Large intestine (tissue), 3 donors: Measurements from ENCODE around the gene GRB14. TPM values are rescaled to one million over a fixed set of nuclear protein-coding genes. Genes with fewer than 3 reads are reported as not detected.

Source experiments
- DNase-seq, 2 donors: peaks; one replicate each; pipeline versions ENCODE4 v3.0.0 to v3.0.0-alpha.2; 2013
- H3K27ac ChIP-seq: one replicate; pipeline ENCODE4 v1.5.1; 2013; ENCODE audit warnings: low read length
- H3K27me3 ChIP-seq: 2 replicates; pipeline ENCODE4 v1.6.1; 2013; ENCODE audit warnings: low read length; ENCODE audit not compliant: control insufficient read depth, insufficient read depth
- H3K36me3 ChIP-seq: 2 replicates; pipeline ENCODE4 v1.6.1; 2013; ENCODE audit warnings: low read length; ENCODE audit not compliant: control insufficient read depth, insufficient read depth
- H3K4me1 ChIP-seq: one replicate; pipeline ENCODE4 v1.6.1; 2013; ENCODE audit warnings: low read length; ENCODE audit not compliant: control insufficient read depth, insufficient read depth
- H3K4me3 ChIP-seq: one replicate; pipeline ENCODE4 v1.5.1; 2013; ENCODE audit warnings: low read length
- H3K9me3 ChIP-seq: one replicate; pipeline ENCODE4 v1.6.1; 2013; ENCODE audit warnings: mild to moderate bottlenecking, low read depth, low read length, moderate library complexity; ENCODE audit not compliant: control insufficient read depth
- WGBS: methylation state at CpG from one replicate; pipeline ENCODE4 v1.1.5; 2013; ENCODE audit warnings: low lambda C conversion rate; ENCODE audit not compliant: insufficient coverage; 5-methylcytosine and 5-hydroxymethylcytosine counted together
- polyA plus RNA-seq: library from polyadenylated mRNA; unstranded; fragments of 120-200 nt; gene quantifications from one replicate; pipeline ENCODE4 v1.2.1, GENCODE V29; 2013

Gene GRB14
- polyA plus RNA-seq, 1 donor, result 8.7 TPM

DNA sequence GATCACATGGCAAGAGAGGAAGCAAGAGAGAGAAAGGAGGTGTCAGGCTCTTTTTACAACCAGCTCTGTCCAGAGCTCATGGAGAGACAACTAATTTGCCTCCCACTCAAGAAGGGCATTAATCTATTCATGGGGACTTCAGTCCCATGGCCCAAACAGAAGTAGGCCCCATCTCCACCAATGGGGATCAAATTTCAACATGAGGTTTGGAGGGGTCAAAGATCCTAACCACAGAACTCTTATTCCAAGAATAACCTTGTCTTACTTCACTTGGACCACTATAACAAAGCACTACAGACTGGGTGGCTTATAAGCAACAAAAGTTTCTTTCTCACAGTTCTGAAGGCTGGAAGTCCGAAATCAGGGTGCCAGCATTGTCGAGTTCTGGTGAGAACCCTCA is 31.8 kb downstream of the GRB14 start:
- Histone ChIP-seq H3K4me3 (no peak overlapping the region), H3K27ac (no peak overlapping the region), H3K9me3 (no peaks in the 10 kb centered on the region), H3K36me3 (no peaks in the 10 kb centered on the region), H3K4me1 (no peaks in the 10 kb centered on the region), H3K27me3 (no peaks in the 10 kb centered on the region)
- DNase-seq, result no peak
- WGBS, result no CpG with 5 or more reads among the region's 2 CpGs

DNA sequence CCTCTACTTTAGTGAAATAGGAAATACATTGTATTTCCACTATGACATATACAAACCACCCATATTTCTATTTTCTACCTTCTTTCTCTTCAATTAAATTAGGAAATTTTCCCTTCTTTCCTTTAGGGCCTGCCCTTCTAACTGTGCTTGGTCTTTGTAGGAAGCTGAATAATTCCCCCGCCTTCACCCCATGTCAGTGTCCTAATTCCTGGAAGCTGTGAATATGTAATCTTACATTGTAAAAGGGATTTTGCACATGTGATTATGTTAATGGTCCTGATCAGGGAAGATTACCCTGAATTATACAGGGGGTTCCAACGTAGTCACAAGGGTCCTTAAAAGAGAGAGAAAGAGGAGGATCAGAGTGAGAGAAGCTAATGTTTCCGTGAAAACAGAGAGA is 40.2 kb downstream of the GRB14 start:
- H3K4me3 ChIP-seq, result no peak overlapping the region
- H3K27ac ChIP-seq, result no peak overlapping the region
- H3K36me3 ChIP-seq, result no peaks in the 10 kb centered on the region
- H3K9me3 ChIP-seq, result no peaks in the 10 kb centered on the region
- DNase-seq, result no peak
- H3K27me3 ChIP-seq, result no peaks in the 10 kb centered on the region
- no peaks in the 10 kb centered on the region for H3K4me1 ChIP-seq
- 70% methylated on average over 2 of the region's 3 CpGs for WGBS

DNA sequence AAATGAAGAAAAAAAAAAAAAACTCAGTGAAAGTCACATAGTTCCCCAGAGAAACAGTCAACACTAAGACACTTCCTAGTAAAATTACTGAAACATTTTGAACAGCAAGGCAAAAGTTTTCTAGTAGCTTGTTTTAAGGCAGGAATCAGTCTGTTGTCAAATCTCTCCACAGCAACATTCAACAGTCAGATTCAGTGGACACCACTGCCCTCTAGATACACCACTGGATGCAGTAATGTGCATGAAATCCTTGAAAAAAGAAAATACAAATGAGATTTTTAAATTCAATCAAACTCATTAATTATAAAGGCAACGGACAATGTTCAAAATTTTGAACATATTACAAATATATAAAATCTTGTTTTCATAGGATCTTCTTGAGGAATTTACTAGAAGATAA is 46.4 kb downstream of the GRB14 start:
- Histone ChIP-seq H3K4me1 (no peaks in the 10 kb centered on the region), H3K4me3 (no peak overlapping the region), H3K9me3 (no peaks in the 10 kb centered on the region), H3K36me3 (no peaks in the 10 kb centered on the region), H3K27me3 (no peaks in the 10 kb centered on the region), H3K27ac (no peak overlapping the region)
- DNase-seq, result no peak
- 92% methylated on average over 1 of the region's 1 CpG for WGBS

DNA sequence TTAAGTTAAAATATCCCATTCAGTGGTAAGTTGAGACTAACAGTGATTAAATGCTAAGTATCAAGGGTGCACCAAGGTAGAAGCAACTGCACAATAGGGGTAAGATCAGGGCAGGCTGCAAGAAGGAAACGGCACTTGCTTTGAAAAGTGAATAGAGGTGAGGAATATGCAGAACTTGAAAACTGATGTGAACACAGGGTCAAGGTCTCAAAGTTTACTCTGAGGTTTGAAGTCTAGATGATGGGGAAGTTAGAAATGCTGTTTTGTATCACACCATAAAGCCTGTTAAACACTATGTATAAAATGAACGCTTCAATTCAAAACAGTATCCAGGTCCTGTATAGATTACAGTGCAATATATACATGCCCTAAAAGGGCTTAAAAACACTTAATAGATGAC is 50.8 kb downstream of the GRB14 start:
- H3K27ac ChIP-seq, result no peak overlapping the region
- no peak overlapping the region for H3K4me3 ChIP-seq
- H3K36me3 ChIP-seq, result no peaks in the 10 kb centered on the region
- no peaks in the 10 kb centered on the region for H3K9me3 ChIP-seq
- WGBS, result 14% methylated on average over 1 of the region's 2 CpGs
- H3K27me3 ChIP-seq, result no peaks in the 10 kb centered on the region
- no peak for DNase-seq
- no peaks in the 10 kb centered on the region for H3K4me1 ChIP-seq

DNA sequence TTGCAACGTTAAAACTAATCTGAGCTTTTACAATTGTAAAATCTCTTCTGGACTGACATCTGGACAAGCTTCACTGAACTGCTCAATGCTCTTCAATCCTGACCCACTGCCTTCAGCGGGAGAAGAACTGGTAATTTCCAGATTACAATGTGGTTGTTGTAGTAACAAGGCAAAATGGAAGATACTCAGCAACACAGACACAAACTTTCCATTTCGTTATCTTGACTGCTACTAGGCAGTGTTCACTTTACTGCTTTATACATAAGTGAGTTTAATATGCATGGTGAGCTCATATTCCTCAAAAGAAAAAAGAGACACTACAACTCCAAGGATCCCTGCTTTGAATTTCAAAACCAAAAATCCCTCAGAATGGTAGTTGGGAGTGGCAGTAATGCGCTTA is 51.9 kb downstream of the GRB14 start:
- 86% methylated on average over 3 of the region's 4 CpGs for WGBS
- Histone ChIP-seq H3K27me3 (no peaks in the 10 kb centered on the region), H3K27ac (no peak overlapping the region), H3K36me3 (no peaks in the 10 kb centered on the region), H3K4me1 (no peaks in the 10 kb centered on the region), H3K4me3 (no peak overlapping the region), H3K9me3 (no peaks in the 10 kb centered on the region)
- no peak for DNase-seq

DNA sequence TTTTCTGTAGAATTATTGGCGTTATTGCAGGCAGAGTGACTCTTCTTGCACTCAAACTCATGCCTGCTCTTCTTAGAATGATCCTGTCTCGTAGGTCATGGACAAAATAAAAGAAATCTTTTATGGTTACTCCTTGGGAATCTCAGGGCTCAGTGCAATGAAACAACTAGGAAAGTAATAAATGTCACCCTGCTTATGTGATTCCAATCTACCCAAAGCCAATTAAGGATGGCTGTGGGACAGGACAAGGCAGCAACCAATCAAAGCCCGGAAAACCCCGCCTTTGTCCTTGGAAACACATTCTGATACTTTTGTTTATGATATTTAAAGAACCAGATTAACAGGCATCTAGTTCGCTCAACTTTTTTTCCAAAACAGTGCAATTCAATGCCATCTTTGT is 53.0 kb downstream of the GRB14 start:
- Histone ChIP-seq H3K9me3 (no peaks in the 10 kb centered on the region), H3K27ac (no peak overlapping the region), H3K4me3 (no peak overlapping the region), H3K36me3 (no peaks in the 10 kb centered on the region), H3K4me1 (no peaks in the 10 kb centered on the region), H3K27me3 (no peaks in the 10 kb centered on the region)
- no peak for DNase-seq
- WGBS, result 83% methylated on average over 2 of the region's 5 CpGs

DNA sequence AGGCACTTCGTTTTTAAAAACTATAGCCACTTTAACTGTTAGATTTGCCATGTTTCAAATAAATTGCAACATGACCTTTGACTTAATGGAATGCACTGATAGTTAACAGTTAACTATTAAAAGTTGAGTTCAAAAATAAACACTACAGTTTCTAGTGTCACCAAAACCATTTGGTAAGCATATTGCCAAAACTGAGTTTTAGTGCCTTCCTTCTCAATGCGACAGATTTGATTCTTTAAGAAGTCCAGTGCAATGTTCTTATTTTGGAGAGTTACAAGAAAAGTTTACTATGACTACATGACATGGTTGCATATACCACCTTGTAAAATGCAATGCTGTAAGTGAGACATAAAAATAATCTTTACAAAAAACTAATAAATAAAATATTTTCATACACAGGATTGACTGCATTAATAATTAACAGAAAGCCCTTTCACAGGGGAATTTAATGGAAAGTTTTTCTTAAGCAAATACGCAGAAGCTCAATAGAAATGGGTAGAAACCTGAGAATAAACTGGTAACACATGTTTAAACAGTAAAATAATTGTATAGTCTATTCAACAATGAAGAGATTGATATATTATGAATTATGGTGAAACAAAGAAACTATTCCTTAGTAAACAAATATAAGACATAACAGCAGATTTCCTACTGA is 53.8 kb downstream of the GRB14 start:
- no peaks in the 10 kb centered on the region for H3K27me3 ChIP-seq
- no peak for DNase-seq
- no peaks in the 10 kb centered on the region for H3K36me3 ChIP-seq
- H3K9me3 ChIP-seq, result no peaks in the 10 kb centered on the region
- H3K27ac ChIP-seq, result no peak overlapping the region
- WGBS, result 66% methylated on average over 2 of the region's 3 CpGs
- no peaks in the 10 kb centered on the region for H3K4me1 ChIP-seq
- no peak overlapping the region for H3K4me3 ChIP-seq

DNA sequence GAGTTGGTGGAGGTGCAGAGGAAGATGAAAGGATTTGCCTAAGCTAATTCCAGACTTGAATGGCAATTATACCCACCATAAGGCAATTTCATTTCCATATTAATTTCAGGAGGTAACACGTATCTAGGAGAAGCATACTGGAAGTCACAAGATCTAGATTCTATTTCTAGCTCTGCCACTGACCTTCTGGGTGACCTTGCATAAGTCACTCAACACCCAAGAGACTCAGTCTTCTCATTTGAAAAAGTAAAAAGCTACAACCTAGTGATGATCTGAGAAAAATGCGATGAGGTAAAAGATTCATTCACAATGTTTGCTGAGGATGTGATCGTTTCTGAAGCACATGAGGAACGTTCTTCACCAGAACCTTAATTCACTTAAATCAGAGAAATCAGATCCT is 55.9 kb downstream of the GRB14 start:
- Histone ChIP-seq H3K4me1 (no peaks in the 10 kb centered on the region), H3K9me3 (no peaks in the 10 kb centered on the region), H3K27me3 (no peaks in the 10 kb centered on the region), H3K27ac (no peak overlapping the region), H3K36me3 (no peaks in the 10 kb centered on the region), H3K4me3 (no peak overlapping the region)
- no CpG with 5 or more reads among the region's 4 CpGs for WGBS
- no peak for DNase-seq

DNA sequence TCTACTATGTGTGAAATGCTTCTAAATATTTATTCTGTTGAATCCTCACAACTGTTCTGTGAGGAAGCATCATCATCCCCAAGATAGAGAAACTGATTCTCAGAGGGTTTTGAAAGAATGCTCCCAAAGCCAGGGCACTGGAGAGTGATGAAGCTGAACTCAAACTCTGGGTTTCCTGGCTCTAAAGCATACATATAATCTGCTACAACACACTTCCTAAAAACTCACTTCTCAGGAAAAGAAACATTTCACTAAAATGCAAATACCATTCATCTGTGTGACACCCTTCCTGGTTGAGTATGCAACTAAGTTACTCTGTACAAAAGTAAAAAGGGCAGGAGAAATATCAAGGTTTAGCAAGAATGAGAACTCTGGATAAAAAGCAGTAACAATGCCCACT is 58.6 kb downstream of the GRB14 start:
- H3K4me1 ChIP-seq, result no peaks in the 10 kb centered on the region
- H3K27ac ChIP-seq, result no peak overlapping the region
- no peak overlapping the region for H3K4me3 ChIP-seq
- DNase-seq, result no peak
- no peaks in the 10 kb centered on the region for H3K9me3 ChIP-seq
- H3K27me3 ChIP-seq, result no peaks in the 10 kb centered on the region
- no peaks in the 10 kb centered on the region for H3K36me3 ChIP-seq

DNA sequence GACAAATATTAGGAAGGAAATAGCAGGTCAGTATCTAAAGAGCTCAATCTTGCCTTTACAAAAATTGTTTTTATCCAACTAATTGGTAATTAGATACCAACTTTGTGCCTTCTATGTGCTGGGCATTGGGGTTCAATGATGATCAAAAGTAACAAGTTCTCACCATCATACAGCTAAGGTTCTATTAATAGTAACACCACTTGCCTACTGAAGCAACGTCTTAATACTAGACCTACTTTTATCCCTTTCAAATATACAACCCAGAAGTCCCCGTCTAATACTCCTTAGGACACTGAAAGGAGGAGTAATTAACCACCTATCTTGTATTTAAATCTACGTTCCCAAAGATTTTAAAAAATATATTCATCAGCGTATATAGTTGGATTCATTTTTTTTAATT is 59.3 kb downstream of the GRB14 start:
- 87% methylated on average over 3 of the region's 4 CpGs for WGBS
- no peaks in the 10 kb centered on the region for H3K36me3 ChIP-seq
- no peak overlapping the region for H3K27ac ChIP-seq
- H3K4me3 ChIP-seq, result no peak overlapping the region
- no peaks in the 10 kb centered on the region for H3K9me3 ChIP-seq
- no peaks in the 10 kb centered on the region for H3K27me3 ChIP-seq
- H3K4me1 ChIP-seq, result no peaks in the 10 kb centered on the region
- DNase-seq, result no peak

DNA sequence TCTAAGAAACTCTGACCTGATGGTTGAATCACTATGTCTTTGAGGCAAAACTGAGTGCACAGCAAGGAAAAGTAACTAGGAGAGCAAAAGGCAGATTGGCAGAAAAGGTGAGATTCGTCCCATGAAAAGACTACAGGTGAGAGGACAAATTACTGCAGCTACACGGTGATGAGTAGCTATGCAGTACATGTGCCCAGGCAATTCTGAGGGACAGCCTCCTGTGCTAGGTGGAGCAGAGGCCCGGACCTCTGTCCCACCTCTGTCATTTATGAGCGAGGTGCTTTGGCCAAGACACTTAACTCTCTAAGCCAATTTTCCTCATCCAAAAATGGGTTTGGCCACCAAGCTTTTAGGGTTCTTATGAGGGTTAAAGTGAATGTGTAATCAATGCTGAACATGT is 59.9 kb downstream of the GRB14 start:
- no peaks in the 10 kb centered on the region for H3K4me1 ChIP-seq
- no CpG with 5 or more reads among the region's 4 CpGs for WGBS
- no peak for DNase-seq
- H3K4me3 ChIP-seq, result no peak overlapping the region
- no peak overlapping the region for H3K27ac ChIP-seq
- no peaks in the 10 kb centered on the region for H3K27me3 ChIP-seq
- no peaks in the 10 kb centered on the region for H3K9me3 ChIP-seq
- H3K36me3 ChIP-seq, result no peaks in the 10 kb centered on the region
